Suppressor macrophage treated with lipopolysaccharide for 4 hours (primary cell): ENCODE data around the gene ORAI2.
"Not testable (repeated sequence)": the region's sequence is repeated elsewhere in the genome, so short reads cannot be mapped to it uniquely, and the experiment has no call there.

ENCODE experiments used
- DNase-seq: peaks from one replicate; pipeline ENCODE4 v3.0.0-alpha.2; 2020

ORAI2 gene

GRCh38 chr7:102447311-102447710, 13.9 kb downstream of the ORAI2 start:
- DNase-seq = no peak

DNA sequence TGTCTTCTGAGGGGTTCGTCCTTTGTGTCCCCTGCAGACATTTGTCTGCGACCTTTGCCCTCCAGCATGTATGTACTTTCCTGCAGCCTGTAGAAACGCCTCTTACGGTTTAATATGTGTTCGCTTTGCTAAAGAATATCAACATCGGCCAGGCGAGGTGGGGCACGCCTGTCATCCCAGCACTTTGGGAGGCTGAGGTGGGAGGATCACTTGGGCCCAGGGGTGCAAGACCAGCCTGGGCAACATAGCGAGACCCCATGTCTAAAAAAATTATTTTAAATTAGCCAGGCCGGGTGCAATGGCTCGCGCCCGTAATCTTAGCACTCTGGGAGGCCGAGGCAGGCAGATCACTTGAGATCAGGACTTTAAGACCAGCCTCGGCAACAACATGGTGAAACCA, 15.8 kb downstream of the ORAI2 start:
- no peak for DNase-seq

GRCh38 chr7:102450242-102450641, 16.9 kb downstream of the ORAI2 start:
- peak; percentile 30 for DNase-seq

DNA sequence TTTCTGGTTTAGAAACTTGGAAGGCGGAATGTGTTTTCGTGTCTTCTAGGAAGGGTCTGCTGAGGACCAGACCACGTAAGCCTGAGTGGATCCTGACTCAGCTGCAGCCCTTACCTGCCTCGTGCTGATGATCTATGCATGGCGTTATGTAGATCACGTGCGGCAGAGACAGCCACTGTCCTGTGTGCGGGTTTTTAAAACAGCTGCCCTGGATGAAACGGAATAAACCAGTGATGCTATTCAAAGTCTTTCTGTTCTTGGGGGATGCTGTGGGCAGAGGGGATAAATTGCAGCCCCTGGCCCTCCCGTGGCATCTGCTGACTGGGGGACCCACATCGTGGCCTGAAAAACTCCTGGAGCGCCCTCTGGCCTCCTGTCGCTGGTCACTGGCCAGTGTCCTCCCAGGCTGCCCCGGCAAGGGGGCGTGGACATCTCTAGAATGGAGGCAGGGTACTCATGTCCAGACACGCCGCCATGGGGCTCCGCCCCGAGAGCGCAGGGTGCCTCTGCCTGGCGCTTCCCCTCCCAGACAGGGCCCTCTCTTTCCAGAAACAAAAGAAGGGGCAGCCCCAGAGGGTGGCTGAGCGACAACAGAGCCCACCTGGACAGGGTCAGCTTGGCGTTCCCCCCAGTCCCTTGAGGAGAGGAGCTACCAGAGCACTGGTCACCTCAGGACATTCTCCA, 18.1 kb downstream of the ORAI2 start:
- DNase-seq = no peak

- DNase-seq = no peak
Measured at GRCh38 chr7:102452451-102452850, 19.1 kb downstream of the ORAI2 start.

DNA sequence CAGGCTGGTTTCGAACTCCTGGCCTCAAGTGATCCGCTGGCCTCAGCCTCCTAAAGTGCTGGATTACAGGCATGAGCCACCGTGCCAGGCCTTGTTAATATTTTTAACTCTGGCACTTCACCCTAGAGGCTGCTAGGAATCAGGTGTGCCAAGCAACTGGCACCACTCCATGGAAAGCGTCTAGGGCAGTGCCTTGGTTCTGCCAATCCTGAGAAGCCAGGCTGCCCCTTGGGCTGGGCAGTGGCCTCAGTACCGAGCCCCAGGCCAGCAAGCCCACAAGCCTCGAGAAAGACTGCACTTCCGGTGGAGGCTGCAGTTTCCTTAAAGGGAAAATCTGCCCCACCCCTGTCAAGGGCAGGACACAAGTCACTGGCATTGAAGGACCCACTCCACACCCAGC, 19.9 kb downstream of the ORAI2 start:
- DNase-seq = no peak

- peak; percentile 40 for DNase-seq
Measured at GRCh38 chr7:102454468-102454867, 21.1 kb downstream of the ORAI2 start.

DNA sequence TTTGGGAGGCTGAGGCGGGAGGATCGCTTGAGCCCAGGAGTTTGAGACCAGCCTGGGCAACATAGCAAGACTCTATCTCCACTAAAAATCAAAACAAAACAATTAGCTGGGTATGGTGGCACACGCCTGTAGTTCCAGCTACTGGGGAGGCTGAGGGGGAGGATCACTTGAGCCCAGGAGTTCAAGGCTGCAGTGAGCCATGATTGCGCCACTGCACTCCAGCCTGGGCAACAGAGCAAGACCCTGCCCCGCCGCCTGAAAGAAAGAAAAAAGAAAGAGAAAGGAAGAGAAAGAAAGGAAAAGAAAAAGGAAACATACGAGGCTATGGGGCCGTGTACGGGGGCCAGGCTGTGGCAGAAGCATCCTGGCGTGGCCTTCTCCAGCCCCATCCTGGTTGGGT, 21.6 kb downstream of the ORAI2 start:
- DNase-seq = not testable (repeated sequence)

DNA sequence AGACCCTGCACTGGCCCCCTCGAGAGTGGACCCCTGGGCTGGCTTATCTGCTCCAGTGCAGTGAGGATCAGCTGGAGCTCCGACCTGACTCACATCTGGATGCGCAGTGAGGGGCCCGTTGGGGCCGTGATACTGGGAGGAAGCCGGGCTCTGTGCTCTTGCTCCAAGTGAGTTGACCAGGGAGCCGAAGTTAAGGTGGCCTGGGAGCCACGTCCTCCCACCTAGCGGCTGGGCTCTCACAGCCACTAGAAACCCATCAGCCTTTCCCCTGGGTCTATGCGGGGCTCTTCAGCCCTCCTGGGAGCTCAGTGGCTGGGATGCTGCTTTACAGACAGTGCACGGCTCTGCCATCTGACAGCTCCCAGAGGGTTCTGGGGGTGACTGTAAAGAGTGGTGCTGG, 22.2 kb downstream of the ORAI2 start:
- DNase-seq = no peak

GRCh38 chr7:102456327-102456726, 23.0 kb downstream of the ORAI2 start:
- DNase-seq = no peak

GRCh38 chr7:102457352-102457924, 24.1 kb downstream of the ORAI2 start:
- DNase-seq = no peak

DNA sequence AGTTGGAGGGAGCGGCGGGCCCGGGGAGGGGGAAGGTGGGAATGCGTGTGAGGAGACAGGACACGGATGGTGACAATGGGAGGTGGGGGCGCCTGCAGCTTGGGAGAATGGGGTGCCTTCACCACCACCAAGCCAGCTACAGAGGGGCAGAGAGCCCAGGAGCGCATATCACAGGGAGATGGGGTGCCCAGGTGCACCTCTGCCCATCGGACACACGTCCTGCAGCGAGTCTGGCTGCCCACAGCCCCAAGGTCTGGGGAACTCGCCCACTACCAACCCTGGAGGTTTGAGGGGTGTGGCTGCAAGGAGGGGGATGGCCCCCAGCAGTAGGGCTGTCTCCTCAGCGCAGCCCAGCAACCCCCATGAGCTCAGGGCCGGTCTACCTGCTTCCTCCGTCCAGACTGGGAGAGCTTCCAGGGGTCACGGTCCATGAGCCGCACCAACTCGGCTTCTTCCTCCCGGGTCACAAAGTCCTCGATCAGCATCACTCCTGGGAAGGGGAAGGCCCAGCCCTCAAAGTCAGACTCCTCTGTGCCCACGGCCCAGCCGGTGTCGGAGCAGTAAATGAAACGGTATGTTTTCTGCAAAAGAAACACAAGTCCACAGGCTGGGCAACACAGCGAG, 26.0 kb downstream of the ORAI2 start:
- DNase-seq = no peak

DNA sequence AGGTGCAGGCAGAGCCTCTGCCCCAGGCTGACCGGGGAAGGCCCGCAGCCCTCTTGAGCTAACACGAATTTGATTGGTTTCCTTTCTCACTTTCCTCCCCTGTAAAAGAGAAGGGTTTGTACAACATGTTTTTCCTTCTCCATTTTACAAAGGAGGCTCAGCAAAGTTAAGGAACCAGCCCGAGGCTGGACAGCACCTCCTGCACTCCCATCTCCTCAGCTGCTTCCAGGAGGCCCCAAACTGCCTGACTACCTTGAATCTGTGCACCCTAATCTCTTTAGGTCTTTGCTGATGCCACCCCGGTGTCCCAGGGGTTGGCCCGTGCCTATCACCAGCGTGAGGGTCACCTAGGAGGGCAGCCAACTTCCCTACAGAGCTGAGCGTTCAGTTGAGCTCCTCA, 27.1 kb downstream of the ORAI2 start:
- no peak for DNase-seq

DNA sequence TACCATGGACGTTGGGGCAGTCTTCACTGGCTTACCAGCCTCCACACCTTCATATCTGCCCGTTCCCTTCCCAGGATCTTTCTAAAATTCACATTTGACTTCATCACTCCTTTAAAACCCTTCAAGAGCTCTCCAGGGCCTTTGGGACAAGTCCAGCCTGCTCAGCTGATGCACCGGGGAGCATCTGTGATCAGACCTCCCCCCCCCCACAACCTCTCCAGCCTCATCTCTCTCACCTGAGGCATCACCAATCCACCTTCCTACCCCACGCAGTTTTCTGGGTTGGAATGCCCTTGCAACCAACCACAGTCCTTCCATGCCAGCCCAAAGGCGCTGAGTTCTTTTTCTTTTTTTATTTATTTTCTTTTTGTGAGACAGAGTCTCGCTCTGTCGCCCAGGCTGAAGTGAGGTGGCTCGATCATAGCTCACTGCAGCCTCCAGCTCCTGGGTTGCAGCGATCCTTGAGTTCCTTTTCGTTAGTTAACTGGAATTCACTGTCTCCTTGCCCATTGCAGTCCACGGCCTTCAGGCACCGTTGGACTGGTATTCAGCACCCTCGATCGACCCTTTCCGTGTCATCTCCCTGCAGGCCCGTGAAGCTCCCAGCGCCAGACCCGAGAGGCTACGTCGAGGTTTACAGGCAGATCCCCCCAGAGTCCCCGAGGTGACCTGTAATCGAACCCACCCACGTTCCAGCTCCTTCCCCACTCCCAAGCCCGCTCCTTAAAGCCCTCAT, 30.6 kb downstream of the ORAI2 start:
- peak; percentile 6 for DNase-seq

GRCh38 chr7:102464577-102465280, 31.4 kb downstream of the ORAI2 start, which contains the start of the genes ALKBH4 and LRWD1:
TSS of gene ALKBH4 (minus strand) at chr7:102464863. CDS start at chr7:102464836, 27 bp downstream.
TSS of gene LRWD1 (plus strand) at chr7:102464984. CDS start at chr7:102465081, 97 bp downstream.
- DNase-seq = peak; percentile 99

- no peak for DNase-seq
Measured at GRCh38 chr7:102466097-102466496, 32.7 kb downstream of the ORAI2 start.

DNA sequence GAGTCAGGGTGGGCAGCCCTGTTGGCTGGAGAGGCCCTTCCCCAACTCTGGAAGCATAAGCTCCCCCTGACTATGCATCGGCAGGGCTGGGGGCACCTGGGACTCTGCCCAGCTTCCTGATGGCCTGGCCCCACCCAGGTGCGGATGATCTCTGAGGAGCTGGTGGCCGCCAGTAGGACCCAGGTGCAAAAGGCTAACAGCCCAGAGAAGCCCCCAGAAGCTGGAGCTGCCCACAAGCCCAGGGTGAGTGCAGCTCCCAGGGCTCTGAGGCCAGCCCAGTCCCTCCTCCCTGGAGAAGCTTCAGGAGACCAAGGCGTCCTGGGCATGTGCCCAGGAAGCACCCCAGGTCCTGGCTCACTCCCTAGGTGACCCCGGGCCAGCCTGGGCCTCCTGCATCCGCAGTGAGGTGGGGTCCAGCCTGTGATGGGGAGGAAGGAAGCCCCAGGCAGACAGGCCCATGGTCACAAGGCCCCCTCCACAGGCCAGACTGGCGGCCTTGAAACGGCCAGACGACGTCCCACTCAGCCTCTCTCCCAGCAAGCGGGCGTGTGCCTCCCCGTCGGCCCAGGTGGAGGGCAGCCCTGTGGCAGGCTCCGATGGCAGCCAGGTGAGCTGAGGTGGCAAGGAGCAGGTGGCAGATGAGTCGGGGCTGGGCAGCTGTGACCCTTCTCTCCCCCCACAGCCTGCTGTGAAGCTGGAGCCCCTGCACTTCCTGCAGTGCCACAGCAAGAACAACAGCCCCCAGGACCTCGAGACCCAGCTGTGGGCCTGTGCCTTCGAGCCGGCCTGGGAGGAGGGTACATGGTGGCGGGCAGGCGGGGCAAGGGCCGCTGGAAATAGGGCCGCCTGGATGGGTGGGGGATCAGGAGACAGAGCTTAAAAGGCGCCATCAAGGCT, 34.5 kb downstream of the ORAI2 start:
- no peak for DNase-seq

DNA sequence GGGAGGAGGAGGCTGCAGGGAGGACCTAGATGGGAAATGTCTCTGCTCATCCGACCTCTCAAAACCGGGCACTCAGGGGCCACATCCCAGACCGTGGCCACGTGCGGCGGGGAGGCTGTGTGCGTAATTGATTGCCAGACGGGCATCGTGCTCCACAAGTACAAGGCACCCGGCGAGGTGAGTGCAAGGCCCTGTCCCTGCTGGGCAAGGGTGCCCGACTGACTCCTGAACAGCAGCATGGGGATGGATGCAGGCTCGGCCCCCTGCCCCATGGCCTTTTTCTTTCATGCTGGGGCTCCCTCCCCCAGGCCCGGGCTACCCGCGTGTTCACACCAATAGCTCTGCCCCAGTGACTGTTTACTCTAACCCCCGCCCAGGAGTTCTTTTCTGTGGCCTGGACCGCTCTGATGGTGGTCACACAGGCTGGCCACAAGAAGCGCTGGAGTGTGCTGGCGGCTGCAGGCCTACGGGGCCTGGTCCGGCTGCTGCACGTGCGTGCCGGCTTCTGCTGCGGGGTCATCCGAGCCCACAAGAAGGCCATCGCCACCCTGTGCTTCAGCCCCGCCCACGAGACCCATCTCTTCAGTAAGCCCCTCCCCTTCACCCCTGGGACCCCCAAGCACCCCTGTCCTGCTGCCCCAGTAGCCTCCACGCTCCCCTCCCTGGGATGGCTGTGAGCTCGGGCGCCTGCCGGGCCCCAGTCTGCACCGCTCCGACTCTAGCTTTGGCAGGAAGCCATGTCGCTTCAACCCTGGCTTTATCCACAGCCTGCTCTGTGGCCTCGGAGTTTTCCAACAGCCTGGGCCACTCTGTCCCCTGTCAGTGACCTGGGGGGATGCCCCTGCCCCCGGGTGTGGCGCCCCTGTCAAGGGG, 35.3 kb downstream of the ORAI2 start:
- no peak for DNase-seq

DNA sequence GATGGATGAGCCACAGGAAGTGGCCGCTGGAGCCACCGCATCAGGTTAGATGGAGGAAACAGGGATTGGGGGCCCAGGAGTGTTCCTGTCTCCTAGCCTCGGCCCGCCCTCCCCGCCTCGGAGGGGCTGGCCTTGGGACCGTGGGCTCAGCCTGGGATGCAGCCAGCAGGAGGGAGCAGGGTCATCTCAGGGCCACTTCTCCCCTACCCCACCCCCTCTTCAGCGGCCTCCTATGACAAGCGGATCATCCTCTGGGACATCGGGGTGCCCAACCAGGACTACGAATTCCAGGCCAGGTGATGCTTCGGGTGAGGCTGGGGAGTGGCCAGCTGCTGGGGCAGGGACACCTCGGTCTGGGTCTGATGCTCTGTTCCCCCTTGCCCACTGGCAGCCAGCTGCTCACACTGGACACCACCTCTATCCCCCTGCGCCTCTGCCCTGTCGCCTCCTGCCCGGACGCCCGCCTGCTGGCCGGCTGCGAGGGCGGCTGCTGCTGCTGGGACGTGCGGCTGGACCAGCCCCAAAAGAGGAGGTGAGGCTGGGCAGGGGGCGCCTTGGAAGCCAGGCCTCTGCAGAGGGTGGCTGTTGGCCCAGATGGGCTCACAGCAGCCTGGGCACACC, 36.1 kb downstream of the ORAI2 start:
- DNase-seq = no peak
